Endothelial cell of umbilical vein (primary cell): Measurements from ENCODE around the gene ADCY5.

Experiments used
- CTCF ChIP-seq, 2 donors: IDR thresholded peaks; 1 replicate in 1 of 2; 2 replicates in 1 of 2; pipeline ENCODE4 v1.5.1; 2011; ENCODE audit warnings: low read length in 2 of 2, mild to moderate bottlenecking in 2 of 2, moderate library complexity in 2 of 2, control low read depth in 1 of 2, inconsistent platforms in 1 of 2, low read depth in 1 of 2; ENCODE audit not compliant: insufficient read depth in 1 of 2; ENCODE audit errors: extremely low read depth in 1 of 2
- EZH2 ChIP-seq: IDR thresholded peaks from 2 replicates; pipeline ENCODE4 v1.6.1; 2012; ENCODE audit warnings: borderline replicate concordance, low read depth, mild to moderate bottlenecking, moderate library complexity, low read length, inconsistent platforms; ENCODE audit not compliant: severe bottlenecking
- FOS ChIP-seq: IDR thresholded peaks from 2 replicates; pipeline ENCODE4 v1.6.1; 2011; ENCODE audit warnings: mild to moderate bottlenecking, low read length, moderate library complexity, borderline replicate concordance; ENCODE audit not compliant: insufficient read depth
- GATA2 ChIP-seq: IDR thresholded peaks from 2 replicates; pipeline ENCODE4 v1.7.0; 2011; ENCODE audit warnings: low read depth, mild to moderate bottlenecking, moderate library complexity, mixed read lengths, low read length; ENCODE audit not compliant: insufficient read length, insufficient read depth
- JUN ChIP-seq: IDR thresholded peaks from 2 replicates; pipeline ENCODE4 v1.6.1; 2011; ENCODE audit warnings: borderline replicate concordance, low read depth; ENCODE audit not compliant: insufficient read length, insufficient read depth
- MAX ChIP-seq: IDR thresholded peaks from 2 replicates; pipeline ENCODE4 v1.6.1; 2011; ENCODE audit not compliant: insufficient read depth, insufficient read length
- MYC ChIP-seq: IDR thresholded peaks from one replicate; pipeline ENCODE4 v1.6.1; 2011; ENCODE audit warnings: mild to moderate bottlenecking, low read depth, low read length
- POLR2A ChIP-seq: IDR thresholded peaks from 2 replicates; pipeline ENCODE4 v1.6.1; 2012; ENCODE audit warnings: low read depth, mild to moderate bottlenecking, control low read depth, low read length
- POLR2AphosphoS5 ChIP-seq: IDR thresholded peaks from 2 replicates; pipeline ENCODE4 v1.6.1; 2012; ENCODE audit warnings: low read depth, mild to moderate bottlenecking, control low read depth, low read length, moderate library complexity; ENCODE audit not compliant: insufficient read depth

GRCh38 chr3:123390865-123391600 lies 57.9 kb downstream of the ADCY5 start:
- TF ChIP-seq CTCF (IDR thresholded peaks at IDR 0.05; ENCODE audit: extremely low read depth in 1 of 2, insufficient read depth in 1 of 2, low read depth in 1 of 2, low read length in 2 of 2) = no peak
- TF ChIP-seq POLR2AphosphoS5 = no peak
- no peak for TF ChIP-seq MYC
- no peak for TF ChIP-seq MAX
- no peak for TF ChIP-seq POLR2A
- no peak for TF ChIP-seq GATA2
- TF ChIP-seq EZH2 = no peak
- no peak for TF ChIP-seq JUN
- TF ChIP-seq FOS = no peak
